ENCODE data around the gene C10orf62. TPM values are rescaled to one million over a fixed set of nuclear protein-coding genes. Genes with fewer than 3 reads are reported as not detected.
A peak's percentile ranks its signal among the peaks of the same experiment; 100 is the strongest.

C10orf62 gene
- total and polyA plus RNA-seq, 4 donors, result 0.29 to 0.54 (median 0.42) TPM; not detected in 1

GRCh38 chr10:97590082-97590747 lies 694 bp downstream of the C10orf62 start:
- 89 to 91% methylated on average over 15 of the region's 15 CpGs for WGBS, 2 donors
- Histone ChIP-seq H3K36me3 (ENCODE audit: control insufficient read depth in 1 of 2, insufficient read depth in 2 of 2, low read length in 1 of 2) (no peaks in the 10 kb centered on the region), H3K9me3 (ENCODE audit: control insufficient read depth, low read length) (no peaks in the 10 kb centered on the region), H3K4me3 (ENCODE audit: low read length in 2 of 2) (no peak overlapping the region), H3K27me3 (ENCODE audit: control insufficient read depth in 1 of 2, insufficient read depth in 2 of 2, low read length in 1 of 2) (no peaks in the 10 kb centered on the region), H3K4me1 (ENCODE audit: control insufficient read depth in 1 of 2, insufficient read depth in 2 of 2, low read length in 2 of 2) (no peaks in the 10 kb centered on the region), H3K27ac (ENCODE audit: low read depth in 1 of 2, low read length in 2 of 2) (no peak overlapping the region)
- DNase-seq, result no peak
- ATAC-seq (ENCODE audit: low FRiP score), result no peak
- intact Hi-C loops (cut with DNase I), result no loop called here

- no peak overlapping the region for H3K4me3 ChIP-seq (ENCODE audit: low read length in 2 of 2)
- WGBS, 2 donors, result 65 to 70% methylated on average over 5 of the region's 5 CpGs
- H3K36me3 ChIP-seq (ENCODE audit: control insufficient read depth in 1 of 2, insufficient read depth in 2 of 2, low read length in 1 of 2), result no peaks in the 10 kb centered on the region
- no peak for ATAC-seq (ENCODE audit: low FRiP score)
- DNase-seq, result no peak
- no peak overlapping the region for H3K27ac ChIP-seq (ENCODE audit: low read depth in 1 of 2, low read length in 2 of 2)
- no peaks in the 10 kb centered on the region for H3K9me3 ChIP-seq (ENCODE audit: control insufficient read depth, low read length)
- intact Hi-C loops (cut with DNase I), result no loop called here
- H3K27me3 ChIP-seq (ENCODE audit: control insufficient read depth in 1 of 2, insufficient read depth in 2 of 2, low read length in 1 of 2), result no peaks in the 10 kb centered on the region
- H3K4me1 ChIP-seq (ENCODE audit: control insufficient read depth in 1 of 2, insufficient read depth in 2 of 2, low read length in 2 of 2), result no peaks in the 10 kb centered on the region
These were observed 1.4 kb downstream of the C10orf62 start for GRCh38 chr10:97590748-97591495.

GRCh38 chr10:97593421-97593820 lies 3.9 kb downstream of the C10orf62 start:
- intact Hi-C loops (cut with DNase I), result no loop called here
- Histone ChIP-seq H3K27me3 (ENCODE audit: control insufficient read depth in 1 of 2, insufficient read depth in 2 of 2, low read length in 1 of 2) (no peaks in the 10 kb centered on the region), H3K9me3 (ENCODE audit: control insufficient read depth, low read length) (no peaks in the 10 kb centered on the region), H3K36me3 (ENCODE audit: control insufficient read depth in 1 of 2, insufficient read depth in 2 of 2, low read length in 1 of 2) (no peaks in the 10 kb centered on the region), H3K4me1 (ENCODE audit: control insufficient read depth in 1 of 2, insufficient read depth in 2 of 2, low read length in 2 of 2) (no peaks in the 10 kb centered on the region), H3K27ac (ENCODE audit: low read depth in 1 of 2, low read length in 2 of 2) (peak overlapping the region in 1 of 2 donors; percentile 98), H3K4me3 (ENCODE audit: low read length in 2 of 2) (no peak overlapping the region)
- no peak for DNase-seq
- no peak for ATAC-seq (ENCODE audit: low FRiP score)
- WGBS, 2 donors, result 4 to 8% methylated on average over 4 of the region's 4 CpGs

- Histone ChIP-seq H3K4me1 (ENCODE audit: control insufficient read depth in 1 of 2, insufficient read depth in 2 of 2, low read length in 2 of 2) (no peaks in the 10 kb centered on the region), H3K9me3 (ENCODE audit: control insufficient read depth, low read length) (no peaks in the 10 kb centered on the region), H3K27me3 (ENCODE audit: control insufficient read depth in 1 of 2, insufficient read depth in 2 of 2, low read length in 1 of 2) (no peaks in the 10 kb centered on the region), H3K36me3 (ENCODE audit: control insufficient read depth in 1 of 2, insufficient read depth in 2 of 2, low read length in 1 of 2) (no peaks in the 10 kb centered on the region), H3K4me3 (ENCODE audit: low read length in 2 of 2) (no peak overlapping the region), H3K27ac (ENCODE audit: low read depth in 1 of 2, low read length in 2 of 2) (peak overlapping the region; percentile 79 to 98)
- intact Hi-C loops (cut with DNase I), result loop anchor here in 1 of 2 donors (1.0 kb wide), 1 partner anchor 22 kb away; no protein-coding TSS in a partner anchor
- WGBS, 2 donors, result 14 to 17% methylated on average over 10 of the region's 10 CpGs
- DNase-seq (peak in 1 of 2 donors; percentile 65), ATAC-seq (ENCODE audit: low FRiP score) (peak; percentile 89)
These were observed 6.9 kb downstream of the C10orf62 start for GRCh38 chr10:97596101-97597082.

- ATAC-seq (ENCODE audit: low FRiP score) (no peak), DNase-seq (no peak)
- H3K4me1 ChIP-seq (ENCODE audit: control insufficient read depth in 1 of 2, insufficient read depth in 2 of 2, low read length in 2 of 2), result no peaks in the 10 kb centered on the region
- H3K9me3 ChIP-seq (ENCODE audit: control insufficient read depth, low read length), result no peaks in the 10 kb centered on the region
- WGBS, 2 donors, result 98 to 100% methylated on average over 2 of the region's 2 CpGs
- H3K36me3 ChIP-seq (ENCODE audit: control insufficient read depth in 1 of 2, insufficient read depth in 2 of 2, low read length in 1 of 2), result no peaks in the 10 kb centered on the region
- intact Hi-C loops (cut with DNase I), result no loop called here
- no peak overlapping the region for H3K4me3 ChIP-seq (ENCODE audit: low read length in 2 of 2)
- H3K27ac ChIP-seq (ENCODE audit: low read depth in 1 of 2, low read length in 2 of 2), result peak overlapping the region in 1 of 2 donors; percentile 84
- no peaks in the 10 kb centered on the region for H3K27me3 ChIP-seq (ENCODE audit: control insufficient read depth in 1 of 2, insufficient read depth in 2 of 2, low read length in 1 of 2)
These were observed 8.3 kb downstream of the C10orf62 start for GRCh38 chr10:97597778-97598177.

GRCh38 chr10:97598407-97599271 lies 9.1 kb downstream of the C10orf62 start:
- Histone ChIP-seq H3K4me3 (ENCODE audit: low read length in 2 of 2) (no peak overlapping the region), H3K27ac (ENCODE audit: low read depth in 1 of 2, low read length in 2 of 2) (no peak overlapping the region)

GRCh38 chr10:97599272-97599619 lies 9.7 kb downstream of the C10orf62 start:
- Histone ChIP-seq H3K9me3 (ENCODE audit: control insufficient read depth, low read length) (no peaks in the 10 kb centered on the region), H3K36me3 (ENCODE audit: control insufficient read depth in 1 of 2, insufficient read depth in 2 of 2, low read length in 1 of 2) (no peaks in the 10 kb centered on the region), H3K4me1 (ENCODE audit: control insufficient read depth in 1 of 2, insufficient read depth in 2 of 2, low read length in 2 of 2) (no peaks in the 10 kb centered on the region), H3K4me3 (ENCODE audit: low read length in 2 of 2) (no peak overlapping the region), H3K27ac (ENCODE audit: low read depth in 1 of 2, low read length in 2 of 2) (no peak overlapping the region), H3K27me3 (ENCODE audit: control insufficient read depth in 1 of 2, insufficient read depth in 2 of 2, low read length in 1 of 2) (no peaks in the 10 kb centered on the region)
- DNase-seq (no peak), ATAC-seq (ENCODE audit: low FRiP score) (no peak)
- WGBS, 2 donors, result 91 to 94% methylated on average over 6 of the region's 6 CpGs
- intact Hi-C loops (cut with DNase I), result no loop called here

More at GRCh38 chr10:97598407-97599271, 9.1 kb downstream of the C10orf62 start:
- no peak for DNase-seq
- no peak for ATAC-seq (ENCODE audit: low FRiP score)
- WGBS, 2 donors, result 93 to 96% methylated on average over 19 of the region's 19 CpGs
- H3K4me1 ChIP-seq (ENCODE audit: control insufficient read depth in 1 of 2, insufficient read depth in 2 of 2, low read length in 2 of 2), result no peaks in the 10 kb centered on the region
- H3K27me3 ChIP-seq (ENCODE audit: control insufficient read depth in 1 of 2, insufficient read depth in 2 of 2, low read length in 1 of 2), result no peaks in the 10 kb centered on the region
- no peaks in the 10 kb centered on the region for H3K36me3 ChIP-seq (ENCODE audit: control insufficient read depth in 1 of 2, insufficient read depth in 2 of 2, low read length in 1 of 2)
- H3K9me3 ChIP-seq (ENCODE audit: control insufficient read depth, low read length), result no peaks in the 10 kb centered on the region
- intact Hi-C loops (cut with DNase I), result no loop called here

GRCh38 chr10:97600616-97601015 lies 11.1 kb downstream of the C10orf62 start:
- ATAC-seq (ENCODE audit: low FRiP score) (no peak), DNase-seq (no peak)
- Histone ChIP-seq H3K4me3 (ENCODE audit: low read length in 2 of 2) (no peak overlapping the region), H3K9me3 (ENCODE audit: control insufficient read depth, low read length) (no peaks in the 10 kb centered on the region), H3K27me3 (ENCODE audit: control insufficient read depth in 1 of 2, insufficient read depth in 2 of 2, low read length in 1 of 2) (no peaks in the 10 kb centered on the region), H3K36me3 (ENCODE audit: control insufficient read depth in 1 of 2, insufficient read depth in 2 of 2, low read length in 1 of 2) (no peaks in the 10 kb centered on the region), H3K27ac (ENCODE audit: low read depth in 1 of 2, low read length in 2 of 2) (no peak overlapping the region), H3K4me1 (ENCODE audit: control insufficient read depth in 1 of 2, insufficient read depth in 2 of 2, low read length in 2 of 2) (no peaks in the 10 kb centered on the region)
- 91 to 100% methylated on average over 1 of the region's 1 CpG for WGBS, 2 donors
- intact Hi-C loops (cut with DNase I), result no loop called here

Data from aorta (tissue), 5 donors.